Activated T-cell treated with anti-CD3 and anti-CD28 coated beads, Interleukin-2, amount 50 U/mL, for 72 hours (primary cell): ENCODE measurements around the gene AGK. TPM values are rescaled to one million over a fixed set of nuclear protein-coding genes. Genes with fewer than 3 reads are reported as not detected.

Experiments
- ATAC-seq, 2 donors: fragments of 150-1000 bp; cut with Tn5 transposase; replicated peaks in 1 of 2; 2 replicates each; pipeline ENCODE4 v1.10.0; 2021; ENCODE audit warnings: moderate library complexity in 2 of 2, mild to moderate bottlenecking in 1 of 2
- DNase-seq, 2 donors: peaks; one replicate each; pipeline ENCODE4 v3.0.0; 2021 to 2022; ENCODE audit warnings: mixed read lengths in 1 of 2
- H3K27ac Mint-ChIP-seq: one replicate; pipeline ENCODE4 v1.8.0; 2022; ENCODE audit warnings: mild to moderate bottlenecking, moderate library complexity, mixed read lengths
- H3K27me3 Mint-ChIP-seq: one replicate; pipeline ENCODE4 v1.8.0; 2022; ENCODE audit warnings: low read depth, mixed read lengths
- H3K36me3 Mint-ChIP-seq, 2 donors: one replicate each; pipeline ENCODE4 v1.8.0; 2022; ENCODE audit warnings: mixed read lengths in 2 of 2, mild to moderate bottlenecking in 1 of 2; ENCODE audit not compliant: insufficient read depth in 2 of 2
- H3K4me1 Mint-ChIP-seq: one replicate; pipeline ENCODE4 v1.8.0; 2022; ENCODE audit warnings: low read depth, mixed read lengths
- H3K4me3 Mint-ChIP-seq, 2 donors: one replicate each; pipeline ENCODE4 v1.8.0; 2022; ENCODE audit warnings: mild to moderate bottlenecking in 2 of 2, mixed read lengths in 2 of 2, moderate library complexity in 2 of 2
- H3K9me3 Mint-ChIP-seq, 2 donors: one replicate each; pipeline ENCODE4 v1.8.0; 2022; ENCODE audit warnings: mixed read lengths in 2 of 2
- total RNA-seq, 2 donors: library from RNA; stranded (reverse); gene quantifications; one replicate each; pipeline ENCODE4 v1.2.3, GENCODE V29; 2022

Gene AGK
- 10 to 100 TPM; 34.8 to 48.5 TPM for total RNA-seq

GRCh38 chr7:141551094-141551781 is at the start of gene AGK:
Gene AGK (plus strand): TSS chr7:141551410. CDS start chr7:141555467, 4,057 bp downstream.
- H3K27me3 Mint-ChIP-seq = no peaks in the 10 kb centered on the region
- peak within 1 kb of the TSS; percentile 92 for H3K4me3 Mint-ChIP-seq
- peak; percentile 97 for ATAC-seq
- peaks cover 7 to 12% of the 10 kb centered on the region in 2 donors for H3K36me3 Mint-ChIP-seq
- peaks cover 37% of the 10 kb centered on the region for H3K4me1 Mint-ChIP-seq
- no peaks in the 10 kb centered on the region for H3K9me3 Mint-ChIP-seq
- DNase-seq = peak; percentile 80 to 88
- peak within 1 kb of the TSS; percentile 86 for H3K27ac Mint-ChIP-seq

- H3K36me3 Mint-ChIP-seq = no peaks in the 10 kb centered on the region
- no peak overlapping the region for H3K4me3 Mint-ChIP-seq
- H3K27ac Mint-ChIP-seq = no peak overlapping the region
- DNase-seq = no peak
- ATAC-seq = no peak
- H3K27me3 Mint-ChIP-seq = peaks cover 22% of the 10 kb centered on the region
- H3K4me1 Mint-ChIP-seq = no peaks in the 10 kb centered on the region
- H3K9me3 Mint-ChIP-seq = no peaks in the 10 kb centered on the region
Measured at GRCh38 chr7:141501451-141501850, 49.8 kb upstream of the AGK start.

- H3K27ac Mint-ChIP-seq = no peak overlapping the region
- H3K4me3 Mint-ChIP-seq = peak overlapping the region; percentile 71 to 73
- peaks cover 6 to 11% of the 10 kb centered on the region in 2 donors for H3K36me3 Mint-ChIP-seq
- ATAC-seq = peak in 1 of 2 donors; percentile 8
- peaks cover 15% of the 10 kb centered on the region for H3K4me1 Mint-ChIP-seq
- peaks cover 72% of the 10 kb centered on the region for H3K27me3 Mint-ChIP-seq
- H3K9me3 Mint-ChIP-seq = peaks cover 2 to 4% of the 10 kb centered on the region in 2 donors
- DNase-seq = peak; percentile 2
Measured at GRCh38 chr7:141511316-141511675, 39.9 kb upstream of the AGK start.

- peak overlapping the region; percentile 71 to 73 for H3K4me3 Mint-ChIP-seq
- H3K27me3 Mint-ChIP-seq = peaks cover 76% of the 10 kb centered on the region
- DNase-seq (peak; percentile 1 to 5), ATAC-seq (peak; percentile 47 to 50)
- peaks cover 15% of the 10 kb centered on the region for H3K4me1 Mint-ChIP-seq
- H3K27ac Mint-ChIP-seq = no peak overlapping the region
- peaks cover 6 to 11% of the 10 kb centered on the region in 2 donors for H3K36me3 Mint-ChIP-seq
- H3K9me3 Mint-ChIP-seq = peaks cover 2 to 4% of the 10 kb centered on the region in 2 donors
Measured at GRCh38 chr7:141511676-141512396, 39.4 kb upstream of the AGK start.

GRCh38 chr7:141512597-141512996 is 38.6 kb upstream of the AGK start:
- Mint-ChIP-seq H3K27me3 (peaks cover 76% of the 10 kb centered on the region), H3K36me3 (peaks cover 6 to 11% of the 10 kb centered on the region in 2 donors), H3K4me1 (peaks cover 15% of the 10 kb centered on the region), H3K9me3 (peaks cover 2 to 4% of the 10 kb centered on the region in 2 donors), H3K4me3 (peak overlapping the region; percentile 71 to 73), H3K27ac (no peak overlapping the region)
- ATAC-seq (peak; percentile 63 to 82), DNase-seq (peak; percentile 3 to 14)

GRCh38 chr7:141513720-141514119 is 37.5 kb upstream of the AGK start:
- Mint-ChIP-seq H3K4me1 (peaks cover 15% of the 10 kb centered on the region), H3K9me3 (peaks cover 2 to 4% of the 10 kb centered on the region in 2 donors), H3K27me3 (peaks cover 77% of the 10 kb centered on the region), H3K36me3 (peaks cover 6 to 11% of the 10 kb centered on the region in 2 donors), H3K4me3 (no peak overlapping the region), H3K27ac (no peak overlapping the region)
- ATAC-seq (no peak), DNase-seq (no peak)

- no peak for ATAC-seq
Measured at GRCh38 chr7:141515941-141516340, 35.3 kb upstream of the AGK start.

GRCh38 chr7:141519623-141520022 is 31.6 kb upstream of the AGK start:
- Mint-ChIP-seq H3K27ac (no peak overlapping the region), H3K4me1 (no peaks in the 10 kb centered on the region), H3K4me3 (no peak overlapping the region), H3K36me3 (peaks cover 2 to 3% of the 10 kb centered on the region in 2 donors), H3K9me3 (peaks cover 0 to 2% of the 10 kb centered on the region in 2 donors), H3K27me3 (peaks cover 29% of the 10 kb centered on the region)
- ATAC-seq = peak in 1 of 2 donors; percentile 66
- no peak for DNase-seq

More at GRCh38 chr7:141515941-141516340, 35.3 kb upstream of the AGK start:
- Mint-ChIP-seq H3K4me1 (peaks cover 15% of the 10 kb centered on the region), H3K27me3 (peaks cover 66% of the 10 kb centered on the region), H3K27ac (no peak overlapping the region), H3K4me3 (no peak overlapping the region), H3K9me3 (peaks cover 2 to 4% of the 10 kb centered on the region in 2 donors), H3K36me3 (peaks cover 6 to 10% of the 10 kb centered on the region in 2 donors)
- no peak for DNase-seq

GRCh38 chr7:141522657-141523342 is 28.4 kb upstream of the AGK start:
- peak; percentile 53 to 80 for ATAC-seq
- H3K4me1 Mint-ChIP-seq = no peaks in the 10 kb centered on the region

GRCh38 chr7:141525973-141526514 is 25.2 kb upstream of the AGK start:
- H3K36me3 Mint-ChIP-seq = no peaks in the 10 kb centered on the region
- peaks cover 36% of the 10 kb centered on the region for H3K27me3 Mint-ChIP-seq
- H3K4me3 Mint-ChIP-seq = no peak overlapping the region
- DNase-seq = no peak
- no peak overlapping the region for H3K27ac Mint-ChIP-seq
- no peaks in the 10 kb centered on the region for H3K9me3 Mint-ChIP-seq
- no peaks in the 10 kb centered on the region for H3K4me1 Mint-ChIP-seq
- ATAC-seq = no peak

More at GRCh38 chr7:141522657-141523342, 28.4 kb upstream of the AGK start:
- peak in 1 of 2 donors; percentile 6 for DNase-seq
- H3K27me3 Mint-ChIP-seq = peaks cover 23% of the 10 kb centered on the region
- peak overlapping the region; percentile 25 for H3K27ac Mint-ChIP-seq
- H3K4me3 Mint-ChIP-seq = peak overlapping the region in 1 of 2 donors; percentile 23
- no peaks in the 10 kb centered on the region for H3K9me3 Mint-ChIP-seq
- peaks cover 0 to 2% of the 10 kb centered on the region in 2 donors for H3K36me3 Mint-ChIP-seq

- no peak for ATAC-seq
- Mint-ChIP-seq H3K27ac (no peak overlapping the region), H3K4me1 (no peaks in the 10 kb centered on the region), H3K4me3 (no peak overlapping the region), H3K36me3 (no peaks in the 10 kb centered on the region), H3K9me3 (no peaks in the 10 kb centered on the region), H3K27me3 (peaks cover 36% of the 10 kb centered on the region)
- DNase-seq = no peak
Measured at GRCh38 chr7:141527076-141527475, 24.1 kb upstream of the AGK start.

GRCh38 chr7:141528399-141528798 is 22.8 kb upstream of the AGK start:
- H3K27ac Mint-ChIP-seq = no peak overlapping the region
- DNase-seq (no peak), ATAC-seq (no peak)
- H3K27me3 Mint-ChIP-seq = peaks cover 37% of the 10 kb centered on the region
- no peaks in the 10 kb centered on the region for H3K9me3 Mint-ChIP-seq
- no peak overlapping the region for H3K4me3 Mint-ChIP-seq
- no peaks in the 10 kb centered on the region for H3K36me3 Mint-ChIP-seq
- H3K4me1 Mint-ChIP-seq = no peaks in the 10 kb centered on the region
